HPDE6-E6E7 (cell line): Measurements from ENCODE around the gene LRRN4.

Experiments used
- DNase-seq: peaks from one replicate; pipeline ENCODE4 v3.0.0; 2011; ENCODE audit warnings: missing footprints; ENCODE audit errors: extremely low spot score

Gene LRRN4

GRCh38 chr20:6053776-6054688, at the start of gene LRRN4:
TSS of gene LRRN4 (minus strand) at chr20:6054060. CDS start at chr20:6052799, 1,261 bp downstream.
- peak; percentile 57 for DNase-seq

DNA sequence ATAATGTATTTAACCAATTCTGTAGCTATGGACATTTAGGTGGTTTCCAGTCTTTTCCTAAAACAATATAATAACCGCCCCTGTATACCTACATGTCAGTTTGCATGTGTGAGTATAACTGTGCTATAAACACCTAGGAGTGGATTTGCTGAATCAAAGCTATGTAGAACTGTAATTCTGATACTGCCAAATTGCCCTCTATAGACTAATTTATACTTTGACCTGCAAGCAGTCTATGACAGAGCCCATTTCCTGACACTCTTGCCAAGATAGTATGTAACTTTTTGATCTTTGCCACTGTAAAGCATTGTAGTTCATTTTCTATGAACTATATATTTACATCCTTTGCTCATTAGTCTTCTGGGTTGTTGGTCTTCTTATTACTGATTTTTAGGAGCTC, 49.4 kb upstream of the LRRN4 start:
- no peak for DNase-seq

GRCh38 chr20:6101346-6101745, 47.5 kb upstream of the LRRN4 start:
- DNase-seq = no peak

DNA sequence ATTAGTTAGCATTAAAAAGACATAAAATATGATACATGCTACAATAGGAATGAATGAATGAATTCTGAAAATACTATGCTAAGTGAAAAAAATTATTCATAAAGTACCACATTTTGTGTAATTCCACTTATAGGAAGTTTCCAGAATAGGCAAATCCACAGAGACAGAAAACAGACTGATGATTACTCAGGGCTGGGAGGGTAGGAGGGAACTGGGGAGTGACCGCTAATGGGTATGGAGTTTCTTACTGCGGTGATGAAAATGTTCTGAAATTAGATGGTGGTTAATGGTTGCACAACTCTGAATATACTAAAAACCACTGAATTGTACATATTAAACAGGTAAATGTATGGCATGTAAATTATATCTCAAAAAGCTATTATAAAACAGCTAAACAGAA, 46.4 kb upstream of the LRRN4 start:
- DNase-seq = no peak

GRCh38 chr20:6099819-6100218, 46.0 kb upstream of the LRRN4 start:
- no peak for DNase-seq

DNA sequence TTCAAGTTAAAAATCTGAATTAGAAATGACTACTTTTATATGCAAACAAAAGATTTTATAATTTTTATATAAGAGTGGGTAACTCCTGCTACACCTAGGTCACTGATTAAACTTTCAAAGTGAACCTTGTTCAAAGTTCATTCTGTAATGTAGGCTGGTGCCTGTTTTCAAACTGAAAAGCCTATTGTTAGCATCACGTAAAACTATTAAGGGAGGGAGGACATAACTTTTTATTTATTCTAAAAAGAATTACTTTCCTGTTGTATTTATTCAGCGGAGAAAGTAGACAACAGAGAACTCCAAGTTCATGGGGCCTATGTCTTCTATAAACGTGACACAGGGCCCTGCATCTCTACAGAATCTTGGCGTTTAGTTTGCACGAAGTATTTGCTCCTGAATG, 41.5 kb upstream of the LRRN4 start:
- DNase-seq = no peak

- no peak for DNase-seq
Observed at GRCh38 chr20:6094565-6094964, 40.7 kb upstream of the LRRN4 start.

DNA sequence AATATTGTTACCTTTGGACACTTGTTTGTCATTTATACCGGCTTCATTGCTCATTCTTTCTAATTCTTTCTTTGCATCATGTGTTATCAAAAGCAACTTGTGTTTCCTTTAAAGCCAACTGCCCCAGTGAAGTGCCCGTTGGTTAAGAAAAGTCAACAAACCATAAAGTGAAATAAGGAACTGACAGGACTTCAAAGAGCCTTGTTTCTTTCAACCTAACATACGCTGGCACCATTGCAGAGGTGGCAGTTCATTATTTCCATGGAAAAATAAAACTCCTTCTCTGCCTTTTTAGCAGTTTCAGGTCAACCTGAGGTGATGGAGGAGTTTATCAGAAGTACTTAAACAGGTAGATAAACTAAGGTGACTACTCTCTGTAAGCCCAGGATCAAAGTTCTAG, 40.2 kb upstream of the LRRN4 start:
- DNase-seq = no peak

DNA sequence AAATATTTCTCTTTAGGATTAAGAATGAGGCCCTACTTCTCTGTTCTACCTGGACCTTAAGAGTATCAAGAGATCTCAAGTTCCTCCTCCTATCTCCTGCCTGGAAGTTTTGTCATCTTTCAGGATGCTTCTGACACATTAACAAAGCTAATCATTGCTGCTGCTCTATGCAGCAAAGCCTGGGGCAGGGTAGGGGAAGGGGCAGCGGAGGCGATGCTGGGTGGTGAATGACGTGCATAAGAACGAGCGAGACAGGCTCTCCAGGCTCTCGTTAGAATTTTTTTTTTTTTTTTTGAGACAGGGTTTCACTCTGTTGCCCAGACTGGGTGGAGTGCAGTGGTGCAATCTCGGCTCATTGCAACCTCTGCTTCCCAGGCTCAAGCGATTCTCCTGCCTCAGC, 37.8 kb upstream of the LRRN4 start:
- DNase-seq = no peak

DNA sequence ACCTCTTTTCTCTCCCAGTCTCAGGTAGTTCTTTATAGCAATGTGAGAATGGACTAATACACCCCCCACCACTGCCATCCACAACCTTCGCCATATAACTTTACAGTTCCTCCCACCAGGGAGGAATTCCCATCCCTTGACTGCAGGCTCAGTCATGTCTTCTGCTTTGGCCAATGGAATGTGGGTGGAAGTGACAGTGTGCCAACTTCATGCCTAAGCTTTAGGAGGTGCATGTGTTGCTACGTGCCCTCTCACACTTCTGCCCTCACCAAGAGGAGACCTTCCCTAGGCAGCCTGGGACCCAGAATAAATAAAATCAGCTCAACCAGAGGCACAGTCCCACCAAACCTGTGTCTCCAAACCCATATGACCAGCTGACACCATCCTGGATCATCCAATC, 33.0 kb upstream of the LRRN4 start:
- no peak for DNase-seq

DNA sequence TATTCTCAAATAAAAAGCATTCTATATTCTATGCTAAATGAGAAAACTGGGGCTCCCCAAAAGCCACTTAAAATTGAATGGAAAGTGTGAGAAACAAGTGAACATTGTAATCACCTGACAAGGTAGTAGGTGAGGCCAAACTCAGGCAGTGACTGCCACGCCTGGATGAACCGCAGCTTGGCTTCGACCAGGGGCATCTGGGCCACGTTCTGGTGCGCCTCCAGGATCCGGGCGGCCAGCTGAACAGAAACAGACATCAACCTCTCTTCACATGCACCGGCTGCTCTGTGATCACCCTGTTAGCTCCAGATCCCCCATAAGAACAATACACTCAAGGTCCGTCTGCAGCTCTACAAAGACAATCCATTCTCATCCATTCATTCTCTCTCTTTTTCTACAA, 30.1 kb upstream of the LRRN4 start:
- DNase-seq = no peak

DNA sequence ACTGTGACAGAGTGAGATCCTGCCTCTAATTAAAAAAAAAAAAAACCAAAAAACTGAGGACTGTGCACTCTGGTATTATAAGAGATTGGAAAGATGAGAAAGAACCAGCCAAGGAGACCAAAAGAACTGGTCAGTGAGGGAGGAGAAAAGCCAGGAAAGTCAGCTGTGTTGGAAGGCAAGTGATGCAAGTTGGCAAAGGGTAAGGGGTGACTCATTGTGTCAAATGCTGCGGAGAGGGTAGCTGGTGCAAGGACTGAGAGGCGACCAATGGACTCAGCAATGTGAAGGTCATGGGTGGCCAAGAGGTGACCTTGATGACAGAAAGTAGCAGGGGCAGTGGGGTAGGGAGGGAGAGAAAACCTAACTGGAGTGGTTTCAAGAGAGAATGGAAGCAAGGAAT, 27.4 kb upstream of the LRRN4 start:
- DNase-seq = no peak

GRCh38 chr20:6079016-6079415, 25.2 kb upstream of the LRRN4 start:
- no peak for DNase-seq

GRCh38 chr20:6075428-6076219, 21.8 kb upstream of the LRRN4 start:
- DNase-seq = no peak

- DNase-seq = no peak
Observed at GRCh38 chr20:6074784-6075183, 20.9 kb upstream of the LRRN4 start.

DNA sequence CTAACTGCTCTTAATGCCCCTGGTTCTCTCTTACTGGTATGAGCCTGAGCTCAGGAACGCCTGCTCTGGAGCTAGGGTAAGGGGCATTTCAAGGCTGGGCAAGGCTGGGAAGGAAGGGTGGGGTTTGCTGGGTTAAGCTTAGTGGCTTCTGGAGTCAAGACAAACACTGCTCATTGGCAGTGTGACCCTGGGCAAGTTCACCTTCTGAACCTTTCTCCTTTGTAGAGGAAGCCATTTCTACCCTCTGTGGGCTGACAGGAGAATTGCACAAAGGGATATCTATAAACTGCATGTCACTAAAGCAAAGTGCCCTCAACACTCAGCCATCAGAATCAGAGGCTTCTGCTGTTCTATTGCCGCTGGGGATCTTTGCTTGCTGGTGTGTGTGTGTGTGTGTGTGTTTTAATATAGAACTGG, 20.3 kb upstream of the LRRN4 start:
- DNase-seq = no peak

DNA sequence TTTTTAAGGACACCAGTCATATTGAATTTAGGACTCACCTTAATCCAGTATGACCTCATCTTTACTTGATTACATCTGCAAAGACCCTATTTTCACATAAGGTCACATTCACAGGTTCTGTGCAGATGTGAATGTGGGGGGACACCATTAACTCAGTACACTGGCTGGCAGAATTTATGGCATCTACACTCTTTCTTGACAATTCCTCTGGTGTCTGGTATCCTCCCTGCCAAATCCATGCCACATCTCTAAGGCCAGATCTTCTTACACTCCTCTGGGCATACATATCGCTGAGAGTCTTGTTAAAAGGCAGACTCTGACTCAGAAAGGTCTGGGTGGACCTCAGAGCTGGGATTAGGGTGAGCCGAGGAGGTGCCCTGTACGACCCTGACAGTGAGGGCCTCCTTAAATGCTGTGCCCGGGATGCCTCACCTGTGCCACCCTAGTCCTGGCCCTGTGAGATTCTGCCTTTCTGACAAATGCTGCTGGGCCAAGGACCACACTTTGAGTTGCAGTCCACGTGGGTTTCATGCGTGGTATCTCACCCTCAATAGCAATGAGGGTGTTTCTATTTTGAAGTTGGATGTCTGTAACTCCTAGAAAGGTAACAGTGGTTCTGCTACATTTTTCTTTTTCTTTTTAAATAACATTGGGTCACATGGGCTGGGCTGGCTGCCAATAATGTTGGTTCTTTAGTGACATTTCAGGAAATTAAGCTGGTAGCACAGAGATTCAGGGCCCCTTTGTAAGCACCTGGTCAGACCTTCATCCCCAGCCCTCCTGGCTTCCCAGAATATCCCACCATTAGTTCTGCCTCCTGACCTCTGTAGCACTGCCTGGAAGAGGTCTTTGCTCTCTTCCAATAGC, 17.2 kb upstream of the LRRN4 start:
- no peak for DNase-seq

GRCh38 chr20:6069669-6070068, 15.8 kb upstream of the LRRN4 start:
- DNase-seq = no peak

- no peak for DNase-seq
Observed at GRCh38 chr20:6067763-6068318, 14.0 kb upstream of the LRRN4 start.

DNA sequence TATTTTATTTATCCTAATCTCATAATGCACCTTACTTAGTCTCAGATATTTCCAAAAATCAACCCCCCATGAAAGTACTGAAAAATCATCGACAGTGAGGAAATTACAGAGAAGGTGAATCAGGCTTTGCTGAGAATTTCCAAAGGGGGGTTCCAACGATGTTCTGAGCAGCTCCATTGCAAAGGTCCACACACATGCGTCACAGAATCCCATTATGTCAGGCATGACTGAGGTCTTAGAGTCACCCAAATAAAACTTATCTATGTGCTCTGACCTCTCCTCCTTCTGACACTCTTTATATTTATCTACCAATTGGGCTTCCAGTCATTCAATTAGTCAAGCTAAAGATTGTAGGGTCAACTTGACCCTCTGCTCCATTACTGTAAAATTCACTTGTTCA, 12.7 kb upstream of the LRRN4 start:
- DNase-seq = no peak

DNA sequence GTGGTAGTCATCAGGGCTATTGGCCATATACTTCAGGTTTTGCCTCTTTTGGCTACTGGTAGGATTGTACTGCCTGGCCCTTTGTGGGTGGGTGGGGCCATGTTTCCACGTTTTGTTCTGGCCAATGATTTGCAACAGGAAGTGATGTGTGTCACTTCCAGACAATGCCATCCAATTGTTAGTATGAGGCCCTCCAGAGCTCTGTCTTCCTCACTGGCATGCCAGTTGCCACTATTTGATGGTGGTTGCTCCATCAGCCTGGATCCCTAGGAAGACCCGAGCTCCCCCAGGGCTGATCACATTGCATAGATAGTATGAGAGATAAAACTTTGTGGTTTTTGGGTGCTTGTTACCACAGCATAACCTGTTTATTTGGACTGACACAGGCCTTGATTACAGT, 7.7 kb upstream of the LRRN4 start:
- no peak for DNase-seq

GRCh38 chr20:6060213-6060612, 6.4 kb upstream of the LRRN4 start:
- no peak for DNase-seq
